ENCODE results near the gene AHSA1. TPM values are rescaled to one million over a fixed set of nuclear protein-coding genes. Genes with fewer than 3 reads are reported as not detected.
A peak's percentile ranks its signal among the peaks of the same experiment; 100 is the strongest.

The AHSA1 gene
- total RNA-seq, 1 experiment from 2014 or later: 200 TPM

DNA sequence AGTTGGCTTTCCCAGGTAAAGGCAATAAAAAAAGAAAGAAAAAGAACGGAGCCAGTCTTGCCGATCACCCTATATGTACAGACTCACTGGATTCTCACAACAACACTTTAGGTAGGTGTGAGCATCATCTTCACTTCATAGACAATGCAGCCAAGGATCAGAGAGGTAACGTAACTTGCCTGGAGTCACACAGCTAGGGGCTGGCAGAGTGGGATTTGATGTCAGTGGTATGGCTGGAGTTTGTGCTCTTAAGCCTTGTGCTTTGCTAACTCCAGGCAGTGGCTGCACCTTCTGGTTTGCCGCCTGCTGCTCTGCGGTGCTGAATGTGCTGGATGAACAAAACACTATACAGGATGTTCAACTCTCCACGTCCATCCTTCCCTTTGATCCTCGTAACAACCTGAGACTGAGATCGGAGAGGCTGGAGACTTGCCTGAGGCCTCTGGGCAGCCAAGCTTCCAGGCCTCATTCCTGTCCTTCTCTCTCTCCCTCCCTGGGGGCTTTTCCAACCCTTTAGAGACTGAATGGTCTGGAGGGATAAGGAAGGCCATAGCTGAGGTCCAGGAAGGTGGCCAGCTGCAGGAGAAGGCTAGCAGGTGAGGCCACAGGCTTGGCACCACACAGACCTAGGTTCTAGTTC is 32.6 kb downstream of the AHSA1 start:
- H3K27me3 ChIP-seq (ENCODE audit: low read length): no peaks in the 10 kb centered on the region
- DNase-seq: no peak
- no peaks in the 10 kb centered on the region for H3K79me2 ChIP-seq (ENCODE audit: low read length)
- no peaks in the 10 kb centered on the region for H4K20me1 ChIP-seq (ENCODE audit: insufficient read depth, low read depth, low read length)
- H3K36me3 ChIP-seq (ENCODE audit: insufficient read depth, low read length): no peaks in the 10 kb centered on the region
- no peaks in the 10 kb centered on the region for H3K4me1 ChIP-seq (ENCODE audit: low read length)
- H3K9ac ChIP-seq (ENCODE audit: low read length): no peak overlapping the region
- H3K9me2 ChIP-seq (replicated peaks; ENCODE audit: insufficient read depth, low read length): no peaks in the 10 kb centered on the region
- no peaks in the 10 kb centered on the region for H3K9me3 ChIP-seq (ENCODE audit: low read length)
- no peak overlapping the region for H2AFZ ChIP-seq (ENCODE audit: low read length)
- H3K4me3 ChIP-seq (ENCODE audit: low read length): no peak overlapping the region
- H3K4me2 ChIP-seq (ENCODE audit: low read depth, low read length, poor library complexity, severe bottlenecking): no peak overlapping the region
- no peak overlapping the region for H3K27ac ChIP-seq (ENCODE audit: low read length)

DNA sequence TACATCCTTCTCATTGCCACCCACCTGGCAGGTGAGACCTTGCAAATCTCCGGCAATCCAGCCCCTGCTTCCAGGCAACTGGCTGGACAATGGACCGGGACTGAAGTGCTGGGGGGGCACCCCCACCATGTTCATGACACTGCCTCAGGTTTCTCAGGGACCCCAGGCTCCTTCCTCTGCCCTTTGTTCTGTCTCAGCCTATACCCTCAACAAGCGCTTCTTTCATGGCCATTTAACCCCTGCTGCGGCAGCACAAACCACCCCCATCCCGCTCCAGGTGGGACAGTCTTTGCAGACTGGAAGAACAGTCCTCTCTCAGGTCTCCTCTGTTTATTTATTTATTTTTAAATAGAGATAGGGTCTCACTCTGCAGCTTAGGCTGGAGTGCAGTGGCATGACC is 33.2 kb downstream of the AHSA1 start:
- H4K20me1 ChIP-seq (ENCODE audit: insufficient read depth, low read depth, low read length): no peaks in the 10 kb centered on the region
- H3K27me3 ChIP-seq (ENCODE audit: low read length): no peaks in the 10 kb centered on the region
- no peak overlapping the region for H3K4me3 ChIP-seq (ENCODE audit: low read length)
- no peak overlapping the region for H2AFZ ChIP-seq (ENCODE audit: low read length)
- H3K27ac ChIP-seq (ENCODE audit: low read length): no peak overlapping the region
- no peaks in the 10 kb centered on the region for H3K4me1 ChIP-seq (ENCODE audit: low read length)
- no peak overlapping the region for H3K4me2 ChIP-seq (ENCODE audit: low read depth, low read length, poor library complexity, severe bottlenecking)
- no peaks in the 10 kb centered on the region for H3K79me2 ChIP-seq (ENCODE audit: low read length)
- no peaks in the 10 kb centered on the region for H3K9me3 ChIP-seq (ENCODE audit: low read length)
- no peak for DNase-seq
- no peaks in the 10 kb centered on the region for H3K36me3 ChIP-seq (ENCODE audit: insufficient read depth, low read length)
- H3K9ac ChIP-seq (ENCODE audit: low read length): no peak overlapping the region
- no peaks in the 10 kb centered on the region for H3K9me2 ChIP-seq (replicated peaks; ENCODE audit: insufficient read depth, low read length)

DNA sequence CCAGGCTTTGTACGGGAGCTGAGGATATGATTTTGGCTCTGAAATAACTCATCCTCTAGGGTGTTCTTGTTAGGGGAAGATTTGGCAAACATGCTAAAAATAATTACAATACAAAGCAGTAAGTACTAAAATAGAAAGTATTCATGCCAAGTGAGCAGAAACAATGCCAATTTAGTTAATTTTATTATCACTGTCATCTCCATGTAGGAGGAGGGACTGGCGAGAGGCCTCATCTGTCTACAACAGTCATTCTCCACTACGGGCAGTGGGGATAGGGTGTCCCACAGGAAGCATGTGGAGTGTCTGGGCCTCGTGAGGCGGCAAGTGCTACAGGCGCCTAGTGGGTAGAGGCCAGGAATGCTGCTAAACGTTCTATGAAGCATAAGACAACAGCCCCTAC is 37.4 kb downstream of the AHSA1 start:
- Histone ChIP-seq H3K4me2 (ENCODE audit: low read depth, low read length, poor library complexity, severe bottlenecking) (no peak overlapping the region), H3K4me3 (ENCODE audit: low read length) (no peak overlapping the region), H3K36me3 (ENCODE audit: insufficient read depth, low read length) (no peaks in the 10 kb centered on the region), H4K20me1 (ENCODE audit: insufficient read depth, low read depth, low read length) (no peaks in the 10 kb centered on the region), H2AFZ (ENCODE audit: low read length) (no peak overlapping the region), H3K27me3 (ENCODE audit: low read length) (no peaks in the 10 kb centered on the region), H3K9me2 (replicated peaks; ENCODE audit: insufficient read depth, low read length) (no peaks in the 10 kb centered on the region), H3K27ac (ENCODE audit: low read length) (no peak overlapping the region), H3K4me1 (ENCODE audit: low read length) (peaks cover 22% of the 10 kb centered on the region), H3K79me2 (ENCODE audit: low read length) (no peaks in the 10 kb centered on the region), H3K9ac (ENCODE audit: low read length) (no peak overlapping the region), H3K9me3 (ENCODE audit: low read length) (no peaks in the 10 kb centered on the region)
- DNase-seq: no peak

DNA sequence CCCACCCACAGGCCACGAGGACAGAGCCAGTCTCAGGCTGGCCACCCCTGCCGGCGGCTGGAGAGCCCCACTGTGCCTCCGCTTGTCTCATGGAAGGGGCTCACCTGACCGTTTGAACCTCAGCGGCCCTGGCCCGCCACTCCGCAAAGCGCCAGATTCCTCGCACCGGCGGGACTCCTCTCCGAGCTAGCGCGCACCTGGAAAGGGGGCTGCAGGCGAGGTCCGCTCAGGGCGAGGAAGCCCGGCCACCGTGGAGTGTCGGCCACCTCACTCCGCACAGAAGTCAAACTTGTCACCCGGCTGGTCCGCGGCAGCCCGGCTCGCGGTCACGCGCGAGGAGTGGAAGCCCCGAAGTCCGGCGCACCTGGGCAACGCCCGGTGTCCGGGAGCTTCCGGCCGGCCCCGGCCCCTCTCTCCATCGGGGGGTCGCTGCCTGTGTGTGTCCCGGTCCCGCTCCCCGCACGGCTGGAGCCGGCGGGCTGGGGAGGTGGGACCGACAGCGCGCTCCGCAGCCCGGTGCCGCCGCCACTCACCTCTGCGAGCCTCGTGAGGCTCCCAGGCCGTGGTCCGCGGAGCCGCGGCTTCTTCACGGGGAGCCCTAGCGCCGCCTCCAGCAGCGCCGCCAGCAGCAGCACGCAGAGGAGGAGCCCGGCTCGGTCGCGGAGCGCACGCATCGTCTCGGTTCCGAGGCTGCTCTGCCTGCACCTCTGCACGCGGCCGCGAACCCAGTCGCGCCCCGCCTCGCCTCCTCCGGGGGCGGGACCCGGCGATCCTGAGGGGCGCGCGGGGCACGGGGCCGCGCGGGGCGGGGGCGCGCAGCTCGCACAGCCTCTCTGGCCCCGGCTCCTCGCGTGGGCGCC is 40.5 kb downstream of the AHSA1 start, which contains the start of gene ISM2:
Gene ISM2 (minus strand): TSS at position 697 of the 860 bp plus-strand sequence. CDS start 23 bp downstream, at position 674.
- Histone ChIP-seq H3K27me3 (ENCODE audit: low read length) (no peaks in the 10 kb centered on the region), H2AFZ (ENCODE audit: low read length) (peak within 1 kb of the TSS; percentile 81), H3K4me3 (ENCODE audit: low read length) (peak within 1 kb of the TSS; percentile 61), H4K20me1 (ENCODE audit: insufficient read depth, low read depth, low read length) (0 out of 2 replicates have a peak, but pooled peaks cover 3% of the 10 kb centered on the region), H3K9me2 (replicated peaks; ENCODE audit: insufficient read depth, low read length) (no peaks in the 10 kb centered on the region), H3K9ac (ENCODE audit: low read length) (peak within 1 kb of the TSS; percentile 58), H3K4me2 (ENCODE audit: low read depth, low read length, poor library complexity, severe bottlenecking) (peak within 1 kb of the TSS; percentile 80), H3K9me3 (ENCODE audit: low read length) (no peaks in the 10 kb centered on the region), H3K4me1 (ENCODE audit: low read length) (peaks cover 22% of the 10 kb centered on the region), H3K79me2 (ENCODE audit: low read length) (no peaks in the 10 kb centered on the region), H3K36me3 (ENCODE audit: insufficient read depth, low read length) (no peaks in the 10 kb centered on the region), H3K27ac (ENCODE audit: low read length) (no peak within 1 kb of the TSS)
- peak; percentile 86 for DNase-seq

DNA sequence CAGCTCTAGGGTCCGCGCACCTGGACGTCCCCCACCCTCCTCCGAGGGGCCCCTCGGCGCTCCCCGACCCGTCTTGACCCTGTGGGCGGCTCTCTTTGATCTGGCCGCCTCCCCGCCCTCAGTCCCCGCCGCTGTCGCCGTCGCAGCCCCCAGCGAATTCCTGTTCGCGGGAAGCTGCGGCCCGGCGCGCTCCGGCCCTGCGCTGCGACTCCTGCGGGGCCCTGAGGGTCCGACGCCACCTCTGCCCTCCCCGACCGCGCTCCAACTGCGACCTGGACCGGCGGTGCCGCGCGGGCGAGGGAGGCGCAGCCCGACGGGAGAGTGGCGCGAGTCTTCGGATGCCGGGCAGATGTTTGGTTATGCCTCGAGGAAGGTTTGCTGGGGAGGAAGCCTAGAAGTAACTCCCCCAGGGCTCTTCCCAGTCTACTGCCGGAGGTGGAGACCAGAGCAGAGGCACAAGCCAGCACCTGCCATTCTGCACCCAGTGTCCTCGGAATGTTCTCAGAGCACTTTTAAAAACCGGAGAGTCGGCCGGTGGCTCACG is 41.2 kb downstream of the AHSA1 start:
- Histone ChIP-seq H4K20me1 (ENCODE audit: insufficient read depth, low read depth, low read length) (0 out of 2 replicates have a peak, but pooled peaks cover 3% of the 10 kb centered on the region), H3K4me2 (ENCODE audit: low read depth, low read length, poor library complexity, severe bottlenecking) (peak overlapping the region; percentile 80), H3K9ac (ENCODE audit: low read length) (peak overlapping the region; percentile 58), H3K9me3 (ENCODE audit: low read length) (no peaks in the 10 kb centered on the region), H3K79me2 (ENCODE audit: low read length) (no peaks in the 10 kb centered on the region), H3K27me3 (ENCODE audit: low read length) (no peaks in the 10 kb centered on the region), H3K4me1 (ENCODE audit: low read length) (peaks cover 22% of the 10 kb centered on the region), H3K9me2 (replicated peaks; ENCODE audit: insufficient read depth, low read length) (no peaks in the 10 kb centered on the region), H3K36me3 (ENCODE audit: insufficient read depth, low read length) (no peaks in the 10 kb centered on the region), H2AFZ (ENCODE audit: low read length) (peak overlapping the region; percentile 81), H3K4me3 (ENCODE audit: low read length) (peak overlapping the region; percentile 61), H3K27ac (ENCODE audit: low read length) (no peak overlapping the region)
- DNase-seq: peak; percentile 56

DNA sequence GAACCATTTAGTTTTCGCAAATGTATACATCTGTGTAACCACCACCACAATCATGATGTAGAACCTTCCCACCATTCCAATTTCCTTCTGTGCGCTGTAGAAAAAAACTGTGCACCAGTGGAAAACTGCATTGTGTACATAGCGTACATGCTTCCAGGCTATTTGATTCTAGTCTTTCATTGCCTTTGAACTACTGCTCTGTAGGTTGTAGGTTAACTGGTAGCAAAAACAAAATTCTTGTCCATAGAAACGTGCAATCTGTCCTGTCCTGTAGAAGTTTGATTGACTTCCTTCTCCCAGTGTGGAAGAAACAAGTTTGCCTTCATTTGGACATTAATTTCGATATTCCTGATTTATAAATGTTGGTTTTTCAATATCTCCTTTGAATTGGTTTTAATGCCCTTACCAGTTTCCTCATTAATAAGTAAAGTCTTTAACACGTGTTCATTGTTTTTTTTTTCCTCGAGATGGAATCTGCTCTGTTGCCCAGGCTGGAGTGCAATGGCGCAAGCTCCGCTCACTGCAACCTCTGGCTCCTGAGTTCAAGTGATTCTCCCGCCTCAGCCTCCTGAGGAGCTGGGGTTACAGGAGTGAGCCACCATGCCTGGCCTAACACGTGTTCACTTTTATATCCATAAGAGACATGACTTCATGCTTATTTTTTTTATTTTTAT is 44.4 kb downstream of the AHSA1 start:
- peaks cover 22% of the 10 kb centered on the region for H3K4me1 ChIP-seq (ENCODE audit: low read length)
- no peaks in the 10 kb centered on the region for H3K27me3 ChIP-seq (ENCODE audit: low read length)
- no peaks in the 10 kb centered on the region for H3K9me3 ChIP-seq (ENCODE audit: low read length)
- peaks cover 11% of the 10 kb centered on the region for H3K36me3 ChIP-seq (ENCODE audit: insufficient read depth, low read length)
- no peak overlapping the region for H3K4me2 ChIP-seq (ENCODE audit: low read depth, low read length, poor library complexity, severe bottlenecking)
- H2AFZ ChIP-seq (ENCODE audit: low read length): no peak overlapping the region
- H3K9ac ChIP-seq (ENCODE audit: low read length): no peak overlapping the region
- no peaks in the 10 kb centered on the region for H3K79me2 ChIP-seq (ENCODE audit: low read length)
- no peak overlapping the region for H3K27ac ChIP-seq (ENCODE audit: low read length)
- no peak overlapping the region for H3K4me3 ChIP-seq (ENCODE audit: low read length)
- H4K20me1 ChIP-seq (ENCODE audit: insufficient read depth, low read depth, low read length): 0 out of 2 replicates have a peak, but pooled peaks cover 3% of the 10 kb centered on the region
- DNase-seq: no peak
- H3K9me2 ChIP-seq (replicated peaks; ENCODE audit: insufficient read depth, low read length): no peaks in the 10 kb centered on the region

DNA sequence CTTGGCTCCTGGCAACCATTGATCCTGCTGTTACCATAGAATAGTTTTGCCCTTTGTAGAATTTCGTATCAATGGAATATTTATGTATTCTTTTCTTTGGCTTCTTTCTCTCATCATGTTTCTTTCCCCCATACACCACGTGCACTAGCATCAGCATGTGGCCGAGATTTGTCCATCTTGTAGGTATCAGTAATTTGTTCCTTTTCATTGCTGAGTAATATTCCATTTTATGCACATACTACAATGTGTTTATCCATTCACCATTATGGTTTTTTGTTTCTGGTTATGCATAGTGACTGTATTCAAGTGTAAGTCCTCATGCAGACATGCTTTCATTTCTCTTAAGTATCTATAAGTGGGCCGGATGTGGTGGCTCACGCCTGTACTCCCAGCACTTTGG is 45.2 kb downstream of the AHSA1 start:
- Histone ChIP-seq H4K20me1 (ENCODE audit: insufficient read depth, low read depth, low read length) (0 out of 2 replicates have a peak, but pooled peaks cover 3% of the 10 kb centered on the region), H3K79me2 (ENCODE audit: low read length) (no peaks in the 10 kb centered on the region), H3K27me3 (ENCODE audit: low read length) (no peaks in the 10 kb centered on the region), H2AFZ (ENCODE audit: low read length) (no peak overlapping the region), H3K27ac (ENCODE audit: low read length) (no peak overlapping the region), H3K9me3 (ENCODE audit: low read length) (no peaks in the 10 kb centered on the region), H3K4me2 (ENCODE audit: low read depth, low read length, poor library complexity, severe bottlenecking) (no peak overlapping the region), H3K4me3 (ENCODE audit: low read length) (no peak overlapping the region), H3K36me3 (ENCODE audit: insufficient read depth, low read length) (peaks cover 20% of the 10 kb centered on the region), H3K9me2 (replicated peaks; ENCODE audit: insufficient read depth, low read length) (no peaks in the 10 kb centered on the region), H3K4me1 (ENCODE audit: low read length) (peaks cover 18% of the 10 kb centered on the region), H3K9ac (ENCODE audit: low read length) (no peak overlapping the region)
- no peak for DNase-seq
